CD4-positive, CD25-positive, alpha-beta regulatory T cell (primary cell): ENCODE data around the gene LARP1. TPM values are rescaled to one million over a fixed set of nuclear protein-coding genes. Genes with fewer than 3 reads are reported as not detected.

Experiments
- ATAC-seq, 2 donors: fragments of 150-1000 bp; cut with Tn5 transposase; one replicate each; pipeline ENCODE4 v1.10.0; 2021; ENCODE audit warnings: low read depth in 2 of 2, moderate number of reproducible peaks in 2 of 2, moderate library complexity in 1 of 2
- DNase-seq, 3 donors: peaks; one replicate each; pipeline versions ENCODE4 v3.0.0 to v3.0.0-alpha.2; 2012 to 2022; ENCODE audit warnings: mixed read lengths in 1 of 3
- H3K27ac ChIP-seq: one replicate; pipeline ENCODE4 v1.7.0; 2013; ENCODE audit warnings: mild to moderate bottlenecking, low read length; ENCODE audit not compliant: insufficient read depth, poor library complexity, severe bottlenecking
- H3K27me3 ChIP-seq: one replicate; pipeline ENCODE4 v1.7.0; 2013; ENCODE audit warnings: low read length; ENCODE audit not compliant: control insufficient read depth, insufficient read depth
- H3K36me3 ChIP-seq: one replicate; pipeline ENCODE4 v1.7.0; 2013; ENCODE audit warnings: mild to moderate bottlenecking, low read length, moderate library complexity; ENCODE audit not compliant: control insufficient read depth, insufficient read depth
- H3K4me1 ChIP-seq: 2 replicates; pipeline ENCODE4 v1.7.0; 2013; ENCODE audit warnings: mild to moderate bottlenecking, low read length; ENCODE audit not compliant: insufficient read depth, control insufficient read depth, poor library complexity, severe bottlenecking
- H3K4me3 ChIP-seq: one replicate; pipeline ENCODE4 v1.7.0; 2013; ENCODE audit warnings: low read depth, mild to moderate bottlenecking, low read length, moderate library complexity
- H3K9me3 ChIP-seq, 2 experiments: 1 replicate in 1 of 2; 2 replicates in 1 of 2; pipeline ENCODE4 v1.7.0; 2013; ENCODE audit warnings: low read length in 2 of 2, mild to moderate bottlenecking in 1 of 2, moderate library complexity in 1 of 2; ENCODE audit not compliant: control insufficient read depth in 2 of 2
- H3K27ac Mint-ChIP-seq, 3 donors: one replicate each; pipeline ENCODE4 v1.8.0; 2020 to 2022; ENCODE audit warnings: mild to moderate bottlenecking in 3 of 3, mixed read lengths in 3 of 3, moderate library complexity in 2 of 3
- H3K27me3 Mint-ChIP-seq: one replicate; pipeline ENCODE4 v1.8.0; 2022; ENCODE audit warnings: mild to moderate bottlenecking, mixed read lengths
- H3K36me3 Mint-ChIP-seq: one replicate; pipeline ENCODE4 v1.8.0; 2020; ENCODE audit warnings: mixed read lengths
- H3K4me1 Mint-ChIP-seq, 4 donors: one replicate each; pipeline ENCODE4 v1.8.0; 2020 to 2022; ENCODE audit warnings: mixed read lengths in 4 of 4, mild to moderate bottlenecking in 1 of 4
- H3K4me3 Mint-ChIP-seq, 4 donors: one replicate each; pipeline ENCODE4 v1.8.0; 2020 to 2022; ENCODE audit warnings: mild to moderate bottlenecking in 4 of 4, mixed read lengths in 4 of 4, moderate library complexity in 3 of 4
- H3K9me3 Mint-ChIP-seq, 7 donors: one replicate each; pipeline ENCODE4 v1.8.0; 2020 to 2022; ENCODE audit warnings: mixed read lengths in 7 of 7, mild to moderate bottlenecking in 3 of 7, moderate library complexity in 2 of 7
- polyA plus RNA-seq, 4 donors: library from polyadenylated mRNA; unstranded; fragments of 300-500 nt; fragmentation: Illumina TruSeq; gene quantifications; one replicate each; pipeline ENCODE4 v1.2.3, GENCODE V29; 2021
- total RNA-seq: library from RNA; stranded (reverse); gene quantifications from one replicate; pipeline ENCODE4 v1.2.3, GENCODE V29; 2022

Gene LARP1
- total and polyA plus RNA-seq, 5 donors from 2014 or later = 8.0 to 122 (median 10.6) TPM

GRCh38 chr5:154797762-154798161 lies 42.6 kb downstream of the LARP1 start:
- no peaks in the 10 kb centered on the region for H3K4me1 ChIP-seq
- H3K4me1 Mint-ChIP-seq = peaks cover 0 to 3% (median 0%) of the 10 kb centered on the region in 4 donors
- H3K36me3 Mint-ChIP-seq = peaks cover 61% of the 10 kb centered on the region
- ATAC-seq = no peak
- no peaks in the 10 kb centered on the region for H3K9me3 Mint-ChIP-seq
- no peak overlapping the region for H3K27ac Mint-ChIP-seq
- H3K27ac ChIP-seq = no peak overlapping the region
- no peaks in the 10 kb centered on the region for H3K27me3 Mint-ChIP-seq
- H3K4me3 Mint-ChIP-seq = no peak overlapping the region
- H3K27me3 ChIP-seq = no peaks in the 10 kb centered on the region
- peaks cover 86% of the 10 kb centered on the region for H3K36me3 ChIP-seq
- no peaks in the 10 kb centered on the region for H3K9me3 ChIP-seq
- no peak overlapping the region for H3K4me3 ChIP-seq
- DNase-seq = no peak

- Histone ChIP-seq H3K27ac (no peak overlapping the region), H3K4me1 (no peaks in the 10 kb centered on the region), H3K27me3 (no peaks in the 10 kb centered on the region), H3K4me3 (no peak overlapping the region), H3K36me3 (peaks cover 89% of the 10 kb centered on the region), H3K9me3 (no peaks in the 10 kb centered on the region)
- ATAC-seq (no peak), DNase-seq (no peak)
- no peaks in the 10 kb centered on the region for H3K9me3 Mint-ChIP-seq
- no peaks in the 10 kb centered on the region for H3K27me3 Mint-ChIP-seq
- H3K4me1 Mint-ChIP-seq = no peaks in the 10 kb centered on the region
- no peak overlapping the region for H3K4me3 Mint-ChIP-seq
- peak overlapping the region in 1 of 3 donors; percentile 61 for H3K27ac Mint-ChIP-seq
- H3K36me3 Mint-ChIP-seq = peaks cover 63% of the 10 kb centered on the region
These were observed 45.4 kb downstream of the LARP1 start for GRCh38 chr5:154800582-154800981.

DNA sequence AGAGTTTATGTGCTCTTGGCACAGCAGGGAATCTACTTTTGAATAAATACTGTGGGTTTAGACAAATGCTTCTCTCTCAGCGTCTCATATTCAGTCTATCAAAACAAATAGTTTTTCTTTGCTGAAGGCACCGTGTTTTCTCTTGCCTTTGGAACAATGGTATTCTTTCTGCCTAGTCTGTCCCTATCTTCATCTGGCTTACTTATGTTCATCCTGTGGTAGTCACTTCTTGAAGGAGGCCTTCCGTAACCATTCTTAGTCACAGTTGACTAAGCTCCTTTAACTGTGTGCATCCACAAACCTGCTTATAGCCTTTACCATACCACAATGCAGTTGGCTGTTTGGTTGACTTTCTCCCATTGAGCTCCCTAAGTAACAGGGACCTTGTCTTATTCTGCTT lies 45.9 kb downstream of the LARP1 start:
- Mint-ChIP-seq H3K36me3 (peaks cover 64% of the 10 kb centered on the region), H3K4me1 (no peaks in the 10 kb centered on the region), H3K9me3 (no peaks in the 10 kb centered on the region), H3K27ac (peak overlapping the region in 2 of 3 donors; percentile 27 to 49), H3K27me3 (no peaks in the 10 kb centered on the region), H3K4me3 (no peak overlapping the region)
- H3K27ac ChIP-seq = no peak overlapping the region
- ATAC-seq = no peak
- peaks cover 94% of the 10 kb centered on the region for H3K36me3 ChIP-seq
- H3K4me1 ChIP-seq = no peaks in the 10 kb centered on the region
- H3K27me3 ChIP-seq = no peaks in the 10 kb centered on the region
- DNase-seq = no peak
- H3K9me3 ChIP-seq = no peaks in the 10 kb centered on the region
- H3K4me3 ChIP-seq = no peak overlapping the region

- no peaks in the 10 kb centered on the region for H3K27me3 ChIP-seq
- no peaks in the 10 kb centered on the region for H3K4me1 ChIP-seq
- Mint-ChIP-seq H3K4me1 (no peaks in the 10 kb centered on the region), H3K4me3 (no peak overlapping the region), H3K36me3 (peaks cover 70% of the 10 kb centered on the region), H3K9me3 (no peaks in the 10 kb centered on the region), H3K27me3 (no peaks in the 10 kb centered on the region), H3K27ac (peak overlapping the region in 2 of 3 donors; percentile 47 to 49)
- ATAC-seq (no peak), DNase-seq (no peak)
- H3K27ac ChIP-seq = no peak overlapping the region
- peaks cover 90% of the 10 kb centered on the region for H3K36me3 ChIP-seq
- no peaks in the 10 kb centered on the region for H3K9me3 ChIP-seq
- no peak overlapping the region for H3K4me3 ChIP-seq
These were observed 46.9 kb downstream of the LARP1 start for GRCh38 chr5:154802050-154802449.

DNA sequence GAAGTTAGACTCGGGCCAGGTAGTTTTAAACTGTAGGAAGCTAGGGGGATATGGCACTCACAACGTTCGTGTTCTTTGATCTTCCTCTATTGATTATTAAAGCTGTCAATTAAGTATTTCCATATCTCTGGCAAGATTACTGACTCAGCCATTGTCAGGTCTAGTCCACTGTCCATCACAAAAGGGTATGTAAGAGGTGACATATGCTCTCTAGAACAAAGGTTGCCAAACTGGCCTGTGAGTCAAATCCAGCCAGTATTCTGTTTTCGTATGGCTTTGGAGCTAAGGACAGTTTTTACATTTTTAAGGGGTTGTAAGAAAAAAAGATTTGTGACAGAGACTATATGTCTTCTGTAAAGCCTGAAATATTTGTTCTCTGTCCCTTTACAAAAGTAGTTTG lies 51.0 kb downstream of the LARP1 start:
- no peaks in the 10 kb centered on the region for H3K27me3 ChIP-seq
- Mint-ChIP-seq H3K36me3 (peaks cover 53% of the 10 kb centered on the region), H3K9me3 (no peaks in the 10 kb centered on the region), H3K27me3 (no peaks in the 10 kb centered on the region), H3K4me1 (no peaks in the 10 kb centered on the region), H3K4me3 (no peak overlapping the region), H3K27ac (peak overlapping the region; percentile 3 to 71 (median 43))
- H3K27ac ChIP-seq = no peak overlapping the region
- ATAC-seq (no peak), DNase-seq (no peak)
- H3K4me1 ChIP-seq = no peaks in the 10 kb centered on the region
- H3K4me3 ChIP-seq = no peak overlapping the region
- peaks cover 82% of the 10 kb centered on the region for H3K36me3 ChIP-seq
- no peaks in the 10 kb centered on the region for H3K9me3 ChIP-seq

- Histone ChIP-seq H3K9me3 (no peaks in the 10 kb centered on the region), H3K4me1 (peaks cover 10% of the 10 kb centered on the region), H3K27me3 (no peaks in the 10 kb centered on the region), H3K36me3 (peaks cover 78% of the 10 kb centered on the region), H3K27ac (no peak overlapping the region), H3K4me3 (no peak overlapping the region)
- Mint-ChIP-seq H3K27me3 (no peaks in the 10 kb centered on the region), H3K27ac (no peak overlapping the region), H3K36me3 (peaks cover 44% of the 10 kb centered on the region), H3K4me1 (peaks cover 7 to 23% (median 9%) of the 10 kb centered on the region in 4 donors), H3K4me3 (no peak overlapping the region), H3K9me3 (no peaks in the 10 kb centered on the region)
- DNase-seq = no peak
- no peak for ATAC-seq
These were observed 56.1 kb downstream of the LARP1 start for GRCh38 chr5:154811239-154811638.

- DNase-seq = peak; percentile 48 to 76 (median 66)
- peaks cover 80% of the 10 kb centered on the region for H3K36me3 ChIP-seq
- H3K27ac Mint-ChIP-seq = peak overlapping the region in 1 of 3 donors; percentile 0
These were observed 56.7 kb downstream of the LARP1 start for GRCh38 chr5:154811653-154812465.

DNA sequence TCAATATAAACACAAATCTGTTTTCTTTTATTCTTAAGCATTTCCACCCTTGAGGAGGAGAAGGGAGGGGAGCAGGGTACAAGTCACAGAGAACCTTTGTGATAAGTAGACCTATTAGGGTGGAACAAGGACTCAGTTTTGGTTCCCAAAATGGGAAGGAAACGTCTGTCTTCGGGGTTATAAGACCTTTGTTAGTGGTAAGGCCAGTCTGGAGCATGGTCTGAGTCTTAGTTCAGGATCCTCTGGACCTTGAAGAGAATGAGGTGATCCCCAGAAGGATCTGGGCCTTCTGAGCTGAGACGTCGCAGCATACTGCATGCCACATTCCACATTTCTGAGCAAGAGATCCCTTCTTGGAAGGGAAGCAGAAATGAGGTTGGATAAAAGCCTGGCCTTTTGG lies 58.0 kb downstream of the LARP1 start:
- no peaks in the 10 kb centered on the region for H3K9me3 ChIP-seq
- H3K27me3 ChIP-seq = no peaks in the 10 kb centered on the region
- Mint-ChIP-seq H3K27ac (peak overlapping the region in 2 of 3 donors; percentile 51 to 71), H3K4me3 (no peak overlapping the region), H3K27me3 (no peaks in the 10 kb centered on the region), H3K36me3 (peaks cover 42% of the 10 kb centered on the region), H3K9me3 (no peaks in the 10 kb centered on the region), H3K4me1 (peaks cover 7 to 23% (median 10%) of the 10 kb centered on the region in 4 donors)
- no peak for ATAC-seq
- H3K36me3 ChIP-seq = peaks cover 83% of the 10 kb centered on the region
- no peak for DNase-seq
- H3K27ac ChIP-seq = no peak overlapping the region
- H3K4me3 ChIP-seq = no peak overlapping the region
- peaks cover 10% of the 10 kb centered on the region for H3K4me1 ChIP-seq

More at GRCh38 chr5:154811653-154812465, 56.7 kb downstream of the LARP1 start:
- no peaks in the 10 kb centered on the region for H3K9me3 Mint-ChIP-seq
- peaks cover 10% of the 10 kb centered on the region for H3K4me1 ChIP-seq
- peaks cover 42% of the 10 kb centered on the region for H3K36me3 Mint-ChIP-seq
- no peak overlapping the region for H3K27ac ChIP-seq
- H3K4me1 Mint-ChIP-seq = peaks cover 7 to 23% (median 10%) of the 10 kb centered on the region in 4 donors
- no peak overlapping the region for H3K4me3 ChIP-seq
- H3K27me3 Mint-ChIP-seq = no peaks in the 10 kb centered on the region
- H3K27me3 ChIP-seq = no peaks in the 10 kb centered on the region
- no peaks in the 10 kb centered on the region for H3K9me3 ChIP-seq
- H3K4me3 Mint-ChIP-seq = no peak overlapping the region
- peak; percentile 69 to 71 for ATAC-seq
